ENCODE results near the gene RBM28.

Gene RBM28

GRCh38 chr7:128263420-128263819 is 80.3 kb downstream of the RBM28 start:
- no peak overlapping the region for H3K4me3 ChIP-seq (ENCODE audit: low read depth, low read length)

DNA sequence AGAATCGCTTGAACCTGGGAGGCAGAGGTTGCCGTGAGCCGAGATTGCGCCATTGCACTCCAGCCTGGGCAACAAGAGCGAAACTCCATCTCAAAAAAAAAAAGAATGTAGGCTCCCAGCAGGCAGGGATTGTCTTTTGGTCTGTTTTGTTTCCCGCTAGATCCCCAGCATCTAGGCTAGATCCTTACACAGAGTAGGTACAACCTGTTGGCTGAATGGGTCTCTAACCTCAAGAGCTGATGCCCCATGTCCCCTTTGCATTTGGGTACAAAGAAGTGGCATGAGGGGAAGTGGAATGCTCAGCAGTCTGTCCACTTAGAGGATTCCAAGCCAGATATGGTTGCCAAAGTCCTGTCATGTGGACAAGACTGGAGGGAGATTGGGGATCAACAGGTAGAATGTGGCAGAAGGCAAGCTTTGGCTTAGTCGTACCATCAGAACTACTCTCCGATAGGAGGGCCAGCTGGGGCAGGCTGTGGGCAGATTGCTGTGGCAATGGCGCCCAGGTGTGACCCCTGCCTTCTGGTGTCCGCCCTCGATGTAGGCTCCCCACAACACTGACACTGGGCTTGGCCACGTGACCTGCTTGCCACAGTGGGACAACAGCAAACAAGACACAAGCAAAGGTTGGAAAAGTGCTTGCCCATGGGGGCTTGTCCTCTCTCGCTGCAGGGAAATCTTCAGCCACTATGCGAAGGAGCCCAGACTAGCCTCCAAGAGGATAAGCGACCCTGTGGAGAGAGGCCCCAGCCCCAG is 81.3 kb downstream of the RBM28 start:
- no peak overlapping the region for H3K4me3 ChIP-seq (ENCODE audit: low read depth, low read length)

DNA sequence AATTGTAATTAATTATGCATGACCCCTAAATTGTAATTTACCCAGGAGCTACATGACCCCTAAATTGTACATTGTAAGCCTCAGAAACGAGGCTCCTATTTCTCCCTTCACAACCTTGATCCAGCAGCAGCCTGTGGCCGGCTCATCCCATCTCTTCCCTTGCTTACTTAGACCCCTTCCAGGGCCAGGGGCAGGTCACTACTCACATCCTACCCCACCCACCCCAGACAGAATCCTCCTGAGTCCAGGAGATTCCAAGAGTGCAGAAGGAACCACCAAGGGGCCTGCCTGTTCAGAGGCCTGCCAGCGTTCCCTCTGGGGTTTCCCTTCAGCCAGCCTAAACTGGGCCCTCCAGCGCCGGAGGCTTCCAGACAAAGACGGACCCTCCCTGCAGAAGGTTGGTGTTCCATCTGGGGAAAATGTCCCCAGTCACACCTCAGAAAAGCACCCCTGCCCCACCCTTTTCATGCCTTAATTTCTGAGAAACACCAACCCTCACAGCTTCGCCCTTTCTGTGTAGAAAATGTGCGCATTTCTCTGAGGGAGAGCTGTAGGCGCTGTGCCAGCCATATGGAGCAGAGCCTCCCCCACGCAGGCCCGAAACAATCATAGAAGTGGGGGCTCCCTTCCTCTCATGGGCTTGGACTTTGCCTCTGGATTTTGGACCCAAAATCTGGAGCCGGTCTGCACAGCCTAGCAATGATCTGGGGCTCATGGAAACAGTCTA is 83.5 kb downstream of the RBM28 start:
- no peak overlapping the region for H3K4me3 ChIP-seq (ENCODE audit: low read depth, low read length)

GRCh38 chr7:128259131-128260061 is 84.3 kb downstream of the RBM28 start:
- H3K4me3 ChIP-seq (ENCODE audit: low read depth, low read length), result no peak overlapping the region

GRCh38 chr7:128257458-128257857 is 86.2 kb downstream of the RBM28 start:
- no peak overlapping the region for H3K4me3 ChIP-seq (ENCODE audit: low read depth, low read length)

GRCh38 chr7:128255271-128255670 is 88.4 kb downstream of the RBM28 start:
- H3K4me3 ChIP-seq (ENCODE audit: low read depth, low read length), result no peak overlapping the region

- no peak overlapping the region for H3K4me3 ChIP-seq (ENCODE audit: low read depth, low read length)
Measured at GRCh38 chr7:128254470-128254869, 89.2 kb downstream of the RBM28 start.

- no peak overlapping the region for H3K4me3 ChIP-seq (ENCODE audit: low read depth, low read length)
Measured at GRCh38 chr7:128253701-128254100, 90.0 kb downstream of the RBM28 start.

GRCh38 chr7:128251337-128251736 is 92.4 kb downstream of the RBM28 start:
- no peak overlapping the region for H3K4me3 ChIP-seq (ENCODE audit: low read depth, low read length)

All from iPS-11a (cell line).